K562 (cell line): Measurements from ENCODE around the gene IL13. TPM values are rescaled to one million over a fixed set of nuclear protein-coding genes. Genes with fewer than 3 reads are reported as not detected.

ENCODE experiments used
- ATAC-seq: fragments of 200-7000 bp; cut with Tn5 transposase; 3 replicates; pipeline ENCODE4 v1.9.1; 2020; ENCODE audit warnings: moderate library complexity
- BruUV-seq: library from RNA; stranded (reverse); fragments of 400-500 nt; replicated peaks from 2 replicates; lab custom pipeline; 2021; lab: Mats Ljungman, UMichigan
- CTCF ChIA-PET: fragments of 300-600 bp; formaldehyde crosslinking; extraction: SDS; loops from one replicate; lab custom pipeline; 2021; ENCODE audit warnings: low intra/inter-chr PET ratio; lab: Yijun Ruan, JAX
- POLR2A ChIA-PET: fragments of 300-600, 350-650 bp; sonication (Branson Sonifier 250); formaldehyde crosslinking; extraction: SDS; loops from one replicate; lab custom pipeline; 2021; ENCODE audit warnings: antibody characterized with exemption, inconsistent platforms; lab: Yijun Ruan, JAX
- DNase-seq, 4 experiments: peaks; one replicate each; pipeline versions ENCODE4 v3.0.0 to v3.0.0-alpha.2; 2011 to 2018; ENCODE audit warnings: low spot score in 3 of 4, mixed read lengths in 3 of 4; ENCODE audit errors: extremely low read depth in 1 of 4
- FAIRE-seq: peaks from 2 replicates; lab custom pipeline; 2011; peaks lifted over from hg19 to GRCh38; lab: Jason Lieb, UNC
- H2AFZ ChIP-seq: 2 replicates; pipeline ENCODE4 v1.6.0; 2011; ENCODE audit warnings: low read depth, low read length, control low read depth, inconsistent platforms
- H3K27ac ChIP-seq: fragments of 200-600 bp; 3 replicates; pipeline ENCODE4 v1.8.0; 2011; ENCODE audit warnings: low read depth, mild to moderate bottlenecking, control low read depth, inconsistent platforms, low read length, moderate library complexity, mixed read lengths; ENCODE audit errors: extremely low read depth
- H3K27me3 ChIP-seq, 2 experiments: fragments of 300-600 bp in 1 of 2; 2 replicates in 1 of 2; 3 replicates in 1 of 2; pipeline versions ENCODE4 v1.6.0 to v1.8.0; 2011; ENCODE audit warnings: inconsistent platforms in 2 of 2, low read length in 2 of 2, mild to moderate bottlenecking in 1 of 2, mixed read lengths in 1 of 2, moderate library complexity in 1 of 2; ENCODE audit not compliant: control insufficient read depth in 2 of 2, insufficient read depth in 2 of 2
- H3K36me3 ChIP-seq: fragments of 300-600 bp; 3 replicates; pipeline ENCODE4 v1.8.0; 2011; ENCODE audit warnings: mild to moderate bottlenecking, low read length, inconsistent platforms; ENCODE audit not compliant: control insufficient read depth, insufficient read depth
- H3K4me1 ChIP-seq, 2 experiments: fragments of 200-600 bp in 1 of 2; replicated peaks in 1 of 2; 2 replicates in 1 of 2; 3 replicates in 1 of 2; pipeline versions ENCODE4 v1.5.1 to v1.8.0; 2011; ENCODE audit warnings: inconsistent platforms in 2 of 2, low read length in 2 of 2, mild to moderate bottlenecking in 1 of 2, mixed read lengths in 1 of 2, moderate library complexity in 1 of 2; ENCODE audit not compliant: control insufficient read depth in 2 of 2, insufficient read depth in 2 of 2
- H3K4me2 ChIP-seq: 2 replicates; pipeline ENCODE4 v1.6.1; 2011; ENCODE audit warnings: low read length, control low read depth, inconsistent platforms, mixed read lengths; ENCODE audit not compliant: insufficient read depth
- H3K4me3 ChIP-seq: fragments of 200-600 bp; sonication (generic), shearing (Covaris generic); 2 replicates; pipeline ENCODE4 v1.5.1; 2016; ENCODE audit warnings: control low read depth, inconsistent platforms
- H3K79me2 ChIP-seq: fragments of 200-600 bp; 3 replicates; pipeline ENCODE4 v1.8.0; 2011; ENCODE audit warnings: low read length, inconsistent platforms; ENCODE audit not compliant: control insufficient read depth, insufficient read depth
- H3K9ac ChIP-seq, 2 experiments: 2 replicates each; pipeline versions ENCODE4 v1.6.0 to v1.6.1; 2011; ENCODE audit warnings: low read depth in 2 of 2, low read length in 2 of 2, control low read depth in 1 of 2, inconsistent platforms in 1 of 2, mild to moderate bottlenecking in 1 of 2, mixed read lengths in 1 of 2; ENCODE audit not compliant: insufficient read depth in 1 of 2
- H3K9me1 ChIP-seq: one replicate; pipeline ENCODE4 v1.6.0; 2011; ENCODE audit warnings: inconsistent platforms, mild to moderate bottlenecking, low read length, moderate library complexity; ENCODE audit not compliant: control insufficient read depth, insufficient read depth
- H3K9me3 ChIP-seq: replicated peaks from 2 replicates; pipeline ENCODE4 v1.5.1; 2011; ENCODE audit warnings: low read depth, low read length, inconsistent platforms; ENCODE audit not compliant: control insufficient read depth, insufficient read depth
- H4K20me1 ChIP-seq: replicated peaks from 2 replicates; pipeline ENCODE4 v1.6.1; 2011; ENCODE audit warnings: low read length, inconsistent platforms, mixed read lengths; ENCODE audit not compliant: control insufficient read depth, insufficient read depth
- CBX3 ChIP-seq, 2 experiments: IDR thresholded peaks; 1 replicate in 1 of 2; 2 replicates in 1 of 2; pipeline ENCODE4 v1.6.1; 2012; ENCODE audit warnings: inconsistent platforms in 2 of 2, low read length in 2 of 2, borderline replicate concordance in 1 of 2, control low read depth in 1 of 2
- HOMEZ ChIP-seq: fragments of 250-450 bp; sonication (Bioruptor Pico); IDR thresholded peaks from 2 replicates; pipeline ENCODE4 v1.4.0; 2020; ENCODE audit warnings: mild to moderate bottlenecking, moderate library complexity
- TRIM24 ChIP-seq, 2 experiments: fragments of 450-650 bp; IDR thresholded peaks; 2 replicates each; pipeline ENCODE4 v1.6.1; 2016
- TRIM28 ChIP-seq: fragments of 450-650 bp; IDR thresholded peaks from 2 replicates; pipeline ENCODE4 v1.6.1; 2017
- WHSC1 ChIP-seq: IDR thresholded peaks from one replicate; pipeline ENCODE4 v1.6.1; 2012; ENCODE audit warnings: low read length, control low read depth, inconsistent platforms
- ZNF280A ChIP-seq: fragments of 450-650 bp; IDR thresholded peaks from 2 replicates; pipeline ENCODE4 v1.6.1; 2018; ENCODE audit warnings: mild to moderate bottlenecking, low read depth; ENCODE audit not compliant: partially characterized antibody
- WGBS: fragments of 100-300 bp; shearing (Covaris generic); methylation state at CpG from one replicate; pipeline ENCODE4 v1.1.6; 2016; ENCODE audit warnings: low coverage, mixed read lengths; ENCODE audit not compliant: insufficient coverage; ENCODE audit errors: missing lambda C conversion rate; 5-methylcytosine and 5-hydroxymethylcytosine counted together
- in situ Hi-C: fragments of 300-500 bp; cut with MboI; formaldehyde crosslinking; loops from 4 replicates; pipeline ENCODE4 v1.15.0; 2018; ENCODE audit warnings: inconsistent platforms, mixed read lengths
- intact Hi-C: fragments of 100-400 bp; cut with micrococcal nuclease; formaldehyde crosslinking; loops from 2 replicates; pipeline ENCODE4 v1.14.2; 2022
- polyA plus RNA-seq, 8 experiments: library from polyadenylated mRNA; depleted of rRNA in 4 of 8; stranded (reverse) in 5 of 8; unstranded in 3 of 8; fragments of >200 nt; fragmentation: Nextera tagmentation in 2 of 8; fragmentation: Illumina TruSeq in 1 of 8; extraction: Ambion mirVana in 2 of 8; extraction: Trizol in 1 of 8; gene quantifications; 2 replicates each; pipeline versions ENCODE4 v1.2.1 to v1.2.3, GENCODE V29; 2011 to 2014; ENCODE audit warnings: inconsistent platforms in 1 of 8, missing spikeins in 1 of 8
- total RNA-seq, 7 experiments: library from RNA; depleted of rRNA in 6 of 7; stranded (reverse); fragments of >200 nt in 6 of 7; fragmentation: Illumina TruSeq in 2 of 7; extraction: Trizol in 2 of 7; gene quantifications; 2 replicates each; pipeline versions ENCODE4 v1.2.1 to v1.2.3, GENCODE V29; 2011 to 2021; ENCODE audit warnings: low replicate concordance in 1 of 7

IL13 gene
- total and polyA plus RNA-seq, 9 of the 15 experiments (the other 6 are each of a cell fraction or from before 2014, with no cell fraction given) = not detected

- no peak for DNase-seq
- H3K4me3 ChIP-seq = no peak overlapping the region
- H3K27ac ChIP-seq = no peak overlapping the region
- in situ Hi-C loops = no loop called here
- ATAC-seq = no peak
- no peak overlapping the region for H2AFZ ChIP-seq
- H3K27me3 ChIP-seq = no peaks in the 10 kb centered on the region
- peaks cover under 1% of the 10 kb centered on the region; the same call in 1 of the 3 replicates for H3K36me3 ChIP-seq
- CTCF ChIA-PET = no interaction called here
- TF ChIP-seq HOMEZ (CRISPR knock-in tag) = no peak
- peak; percentile 58 for TF ChIP-seq ZNF280A
- peak; percentile 78; the same call in 1 of the 2 replicates for TF ChIP-seq TRIM28
- peak in 1 of 2 experiments; percentile 19; a peak in 1 of 4 replicates for TF ChIP-seq TRIM24 (IDR thresholded peaks at IDR 0.05)
- no peak for TF ChIP-seq WHSC1
- peak in 1 of 2 experiments; percentile 63; a peak in 2 of 3 replicates for TF ChIP-seq CBX3 (IDR thresholded peaks at IDR 0.05; ENCODE audit: borderline replicate concordance in 1 of 2, low read length in 2 of 2)
- TF ChIP-seq, all 486 proteins: peak for 4
- WGBS = 78% methylated on average over 1 of the region's 1 CpG
- H3K9ac ChIP-seq = no peak overlapping the region
- intact Hi-C loops = no loop called here
- no peaks in the 10 kb centered on the region for H3K79me2 ChIP-seq
- H3K4me1 ChIP-seq = peaks cover 12 to 13% of the 10 kb centered on the region in 2 experiments; a peak in 4 of 5 replicates
- peaks cover 9% of the 10 kb centered on the region for H3K9me3 ChIP-seq
- no TSS peak for BruUV-seq
- H3K9me1 ChIP-seq = no peaks in the 10 kb centered on the region
- H4K20me1 ChIP-seq = no peaks in the 10 kb centered on the region
- FAIRE-seq = no peak
- POLR2A ChIA-PET = interaction anchor here (1.0 kb wide), 1 partner anchor 13 kb away, joined by 4 read pairs; no protein-coding TSS in a partner anchor
- H3K4me2 ChIP-seq = no peak overlapping the region
Measured at GRCh38 chr5:132648355-132648754, 9.6 kb upstream of the IL13 start.
